ENCODE data around the gene ERC2.

DNA sequence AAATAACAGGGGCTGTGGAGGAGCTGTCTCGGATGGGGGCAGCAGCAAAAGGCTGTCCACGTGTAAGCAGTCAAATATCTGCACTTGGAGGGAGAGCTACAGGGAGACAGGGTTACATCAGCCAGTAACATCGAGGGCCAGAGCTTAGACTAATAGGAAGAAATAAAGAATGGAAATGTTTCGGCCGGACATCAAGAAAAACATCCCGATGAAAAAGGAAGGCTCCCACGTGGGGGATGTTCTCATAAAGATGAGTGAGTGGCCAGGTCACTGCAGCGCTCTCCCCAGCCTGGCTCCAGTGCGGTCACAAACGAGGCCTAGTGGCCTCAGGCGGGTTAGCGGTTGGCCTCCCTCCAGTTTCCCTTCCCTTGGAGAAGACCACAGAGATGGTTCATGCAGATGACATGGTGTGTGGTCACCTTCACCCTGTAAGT lies 925.1 kb downstream of the ERC2 start:
- TF ChIP-seq, protein P1, sequence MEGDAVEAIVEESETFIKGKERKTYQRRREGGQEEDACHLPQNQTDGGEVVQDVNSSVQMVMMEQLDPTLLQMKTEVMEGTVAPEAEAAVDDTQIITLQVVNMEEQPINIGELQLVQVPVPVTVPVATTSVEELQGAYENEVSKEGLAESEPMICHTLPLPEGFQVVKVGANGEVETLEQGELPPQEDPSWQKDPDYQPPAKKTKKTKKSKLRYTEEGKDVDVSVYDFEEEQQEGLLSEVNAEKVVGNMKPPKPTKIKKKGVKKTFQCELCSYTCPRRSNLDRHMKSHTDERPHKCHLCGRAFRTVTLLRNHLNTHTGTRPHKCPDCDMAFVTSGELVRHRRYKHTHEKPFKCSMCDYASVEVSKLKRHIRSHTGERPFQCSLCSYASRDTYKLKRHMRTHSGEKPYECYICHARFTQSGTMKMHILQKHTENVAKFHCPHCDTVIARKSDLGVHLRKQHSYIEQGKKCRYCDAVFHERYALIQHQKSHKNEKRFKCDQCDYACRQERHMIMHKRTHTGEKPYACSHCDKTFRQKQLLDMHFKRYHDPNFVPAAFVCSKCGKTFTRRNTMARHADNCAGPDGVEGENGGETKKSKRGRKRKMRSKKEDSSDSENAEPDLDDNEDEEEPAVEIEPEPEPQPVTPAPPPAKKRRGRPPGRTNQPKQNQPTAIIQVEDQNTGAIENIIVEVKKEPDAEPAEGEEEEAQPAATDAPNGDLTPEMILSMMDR (tag by site-specific recombination; IDR thresholded peaks at IDR 0.05) = no peak
- TF ChIP-seq ZNF664 (tag by site-specific recombination; IDR thresholded peaks at IDR 0.05) (no peak), ZNF776 (tag by site-specific recombination; IDR thresholded peaks at IDR 0.05; ENCODE audit: borderline replicate concordance) (no peak), ZNF426 (tag by site-specific recombination; IDR thresholded peaks at IDR 0.05) (no peak), ZNF654 (tag by site-specific recombination; IDR thresholded peaks at IDR 0.05; ENCODE audit: low read depth) (no peak), ZNF23 (tag by site-specific recombination; IDR thresholded peaks at IDR 0.05; ENCODE audit: borderline replicate concordance) (no peak)

Data from HEK293 (cell line).